Common myeloid progenitor, CD34-positive (primary cell): ENCODE measurements around the gene UGT1A3. TPM values are rescaled to one million over a fixed set of nuclear protein-coding genes. Genes with fewer than 3 reads are reported as not detected.
A peak's percentile ranks its signal among the peaks of the same experiment; 100 is the strongest.

Source experiments
- CTCF ChIA-PET: fragments of 350-600 bp; sonication (Branson Sonifier 250); formaldehyde crosslinking; loops from one replicate; lab custom pipeline; 2021; ENCODE audit warnings: antibody characterized with exemption; lab: Charles Lee
- POLR2A ChIA-PET: fragments of 350-600 bp; sonication (Branson Sonifier 250); formaldehyde crosslinking; loops from one replicate; lab custom pipeline; 2021; ENCODE audit warnings: antibody characterized with exemption; lab: Charles Lee
- DNase-seq, 3 donors: peaks; one replicate each; pipeline versions ENCODE4 v3.0.0 to v3.0.0-alpha.2; 2013
- H3K27ac ChIP-seq, 2 experiments: 1 replicate in 1 of 2; 2 replicates in 1 of 2; pipeline ENCODE4 v1.7.0; 2013; ENCODE audit warnings: inconsistent platforms in 2 of 2, low read length in 2 of 2, mild to moderate bottlenecking in 2 of 2, low read depth in 1 of 2, moderate library complexity in 1 of 2; ENCODE audit not compliant: severe bottlenecking in 2 of 2, insufficient read depth in 1 of 2, poor library complexity in 1 of 2
- H3K27me3 ChIP-seq, 5 experiments: replicated peaks in 2 of 5; 1 replicate in 3 of 5; 2 replicates in 2 of 5; pipeline versions ENCODE4 v1.6.1 to v1.7.0; 2013; ENCODE audit warnings: low read length in 4 of 5, mild to moderate bottlenecking in 2 of 5, moderate library complexity in 2 of 5, inconsistent platforms in 1 of 5; ENCODE audit not compliant: insufficient read depth in 5 of 5, control insufficient read depth in 4 of 5
- H3K36me3 ChIP-seq, 4 experiments: 1 replicate in 2 of 4; 2 replicates in 2 of 4; pipeline versions ENCODE4 v1.6.1 to v1.7.0; 2013; ENCODE audit warnings: low read length in 3 of 4, control low read depth in 1 of 4, mild to moderate bottlenecking in 1 of 4; ENCODE audit not compliant: control insufficient read depth in 4 of 4, insufficient read depth in 4 of 4
- H3K4me1 ChIP-seq, 4 experiments: 1 replicate in 3 of 4; 2 replicates in 1 of 4; pipeline versions ENCODE4 v1.6.1 to v1.7.1; 2013; ENCODE audit warnings: low read length in 3 of 4, mild to moderate bottlenecking in 3 of 4, control low read depth in 1 of 4, inconsistent platforms in 1 of 4, moderate library complexity in 1 of 4; ENCODE audit not compliant: control insufficient read depth in 4 of 4, insufficient read depth in 4 of 4; ENCODE audit errors: control extremely low read depth in 1 of 4
- H3K4me3 ChIP-seq, 7 experiments: 1 replicate in 4 of 7; 2 replicates in 3 of 7; pipeline versions ENCODE4 v1.5.1 to v1.7.0; 2013; ENCODE audit warnings: mild to moderate bottlenecking in 7 of 7, low read length in 6 of 7, moderate library complexity in 6 of 7, inconsistent platforms in 2 of 7, low read depth in 2 of 7, control low read depth in 1 of 7; ENCODE audit not compliant: insufficient read depth in 4 of 7, control insufficient read depth in 1 of 7; ENCODE audit errors: extremely low read depth in 1 of 7
- H3K9me3 ChIP-seq, 5 experiments: 1 replicate in 4 of 5; 2 replicates in 1 of 5; pipeline versions ENCODE4 v1.6.1 to v1.7.1; 2013; ENCODE audit warnings: low read length in 4 of 5, mild to moderate bottlenecking in 2 of 5, inconsistent platforms in 1 of 5, low read depth in 1 of 5, moderate library complexity in 1 of 5; ENCODE audit not compliant: control insufficient read depth in 4 of 5, insufficient read depth in 2 of 5; ENCODE audit errors: control extremely low read depth in 1 of 5
- WGBS: methylation state at CpG from one replicate; pipeline ENCODE4 v1.1.5; 2013; ENCODE audit not compliant: insufficient coverage; 5-methylcytosine and 5-hydroxymethylcytosine counted together
- polyA plus RNA-seq: library from polyadenylated mRNA; unstranded; fragments of 120-200 nt; gene quantifications from one replicate; pipeline ENCODE4 v1.2.1, GENCODE V29; 2013

UGT1A3 gene
- not detected for polyA plus RNA-seq

- H3K9me3 ChIP-seq, result peaks cover 0 to 2% (median 0%) of the 10 kb centered on the region in 5 experiments
- no peaks in the 10 kb centered on the region for H3K4me1 ChIP-seq
- no peak within 1 kb of the TSS for H3K27ac ChIP-seq
- no peak for DNase-seq
- POLR2A ChIA-PET, result no interaction called here
- 92% methylated on average over 8 of the region's 8 CpGs for WGBS
- no peak within 1 kb of the TSS for H3K4me3 ChIP-seq
- CTCF ChIA-PET, result interaction anchor here (1.0 kb wide), 1 partner anchor 37 kb away, joined by 3 read pairs; the partner anchor contains the start of gene UGT1A6
- H3K36me3 ChIP-seq, result no peaks in the 10 kb centered on the region
- peaks cover 0 to 2% (median 0%) of the 10 kb centered on the region in 5 experiments for H3K27me3 ChIP-seq
Measured at GRCh38 chr2:233728723-233729301, at the start of gene UGT1A3. TSS of gene UGT1A3 (plus strand) at chr2:233729042. CDS start at chr2:233729127, 85 bp downstream.

GRCh38 chr2:233679196-233679595, 49.6 kb upstream of the UGT1A3 start:
- WGBS, result 53% methylated on average over 4 of the region's 4 CpGs
- CTCF ChIA-PET, result no interaction called here
- H3K4me1 ChIP-seq, result peaks cover 4 to 26% (median 9%) of the 10 kb centered on the region in 4 experiments
- no peaks in the 10 kb centered on the region for H3K9me3 ChIP-seq
- POLR2A ChIA-PET, result no interaction called here
- H3K27ac ChIP-seq, result no peak overlapping the region
- no peaks in the 10 kb centered on the region for H3K27me3 ChIP-seq
- no peak for DNase-seq
- no peaks in the 10 kb centered on the region for H3K36me3 ChIP-seq
- H3K4me3 ChIP-seq, result no peak overlapping the region

- Histone ChIP-seq H3K9me3 (no peaks in the 10 kb centered on the region), H3K36me3 (no peaks in the 10 kb centered on the region), H3K27me3 (no peaks in the 10 kb centered on the region), H3K4me3 (no peak overlapping the region), H3K4me1 (peaks cover 4 to 26% (median 9%) of the 10 kb centered on the region in 4 experiments), H3K27ac (no peak overlapping the region)
- DNase-seq, result no peak
- ChIA-PET CTCF (interaction anchor here (1.2 kb wide), 1 partner anchor 31 kb away, joined by 3 read pairs; no protein-coding TSS in a partner anchor), POLR2A (no interaction called here)
- WGBS, result 97% methylated on average over 4 of the region's 4 CpGs
Measured at GRCh38 chr2:233680361-233681045, 48.3 kb upstream of the UGT1A3 start.

GRCh38 chr2:233681521-233682099, 47.2 kb upstream of the UGT1A3 start, which contains the start of gene UGT1A7:
TSS of gene UGT1A7 (plus strand) at chr2:233681901. CDS start at chr2:233681938, 37 bp downstream.
- no peak for DNase-seq
- Histone ChIP-seq H3K4me1 (peaks cover 4 to 26% (median 9%) of the 10 kb centered on the region in 4 experiments), H3K27ac (no peak within 1 kb of the TSS), H3K9me3 (no peaks in the 10 kb centered on the region), H3K36me3 (no peaks in the 10 kb centered on the region), H3K27me3 (no peaks in the 10 kb centered on the region), H3K4me3 (peak within 1 kb of the TSS in 1 of 7 experiments; percentile 19)
- POLR2A ChIA-PET, result no interaction called here
- 100% methylated on average over 1 of the region's 5 CpGs for WGBS
- CTCF ChIA-PET, result no interaction called here

GRCh38 chr2:233684640-233685039, 44.2 kb upstream of the UGT1A3 start:
- CTCF ChIA-PET, result no interaction called here
- no peak for DNase-seq
- no peaks in the 10 kb centered on the region for H3K9me3 ChIP-seq
- no peaks in the 10 kb centered on the region for H3K36me3 ChIP-seq
- POLR2A ChIA-PET, result no interaction called here
- H3K27me3 ChIP-seq, result no peaks in the 10 kb centered on the region
- no peak overlapping the region for H3K4me3 ChIP-seq
- WGBS, result 88% methylated on average over 1 of the region's 1 CpG
- peaks cover 8 to 44% (median 20%) of the 10 kb centered on the region in 4 experiments for H3K4me1 ChIP-seq
- no peak overlapping the region for H3K27ac ChIP-seq

- Histone ChIP-seq H3K4me1 (peaks cover 8 to 41% (median 20%) of the 10 kb centered on the region in 4 experiments), H3K27ac (no peak overlapping the region), H3K27me3 (no peaks in the 10 kb centered on the region), H3K9me3 (no peaks in the 10 kb centered on the region), H3K4me3 (no peak overlapping the region), H3K36me3 (no peaks in the 10 kb centered on the region)
- DNase-seq, result peak in 2 of 3 donors; percentile 9 to 15
- WGBS, result 98% methylated on average over 4 of the region's 5 CpGs
- CTCF ChIA-PET, result no interaction called here
- POLR2A ChIA-PET, result no interaction called here
Measured at GRCh38 chr2:233686928-233687327, 41.9 kb upstream of the UGT1A3 start.

- CTCF ChIA-PET, result no interaction called here
- peaks cover 2 to 29% (median 13%) of the 10 kb centered on the region in 4 experiments for H3K4me1 ChIP-seq
- H3K36me3 ChIP-seq, result no peaks in the 10 kb centered on the region
- H3K27me3 ChIP-seq, result no peaks in the 10 kb centered on the region
- 100% methylated on average over 3 of the region's 5 CpGs for WGBS
- no peak overlapping the region for H3K27ac ChIP-seq
- no peaks in the 10 kb centered on the region for H3K9me3 ChIP-seq
- no peak overlapping the region for H3K4me3 ChIP-seq
- DNase-seq, result no peak
- POLR2A ChIA-PET, result no interaction called here
Measured at GRCh38 chr2:233688341-233688740, 40.5 kb upstream of the UGT1A3 start.
